HG02885 (cell line): ENCODE measurements around the gene FGF7.
"Not testable (repeated sequence)": the region's sequence is repeated elsewhere in the genome, so short reads cannot be mapped to it uniquely, and the experiment has no call there.

Source experiments
- ATAC-seq: cut with Tn5 transposase; IDR thresholded peaks from one replicate; pipeline ENCODE4 v1.9.1; 2021; ENCODE audit warnings: mild to moderate bottlenecking; ENCODE audit not compliant: unreplicated experiment, poor library complexity

Gene FGF7

GRCh38 chr15:49492151-49492550 lies 69.1 kb downstream of the FGF7 start:
- no peak for ATAC-seq

DNA sequence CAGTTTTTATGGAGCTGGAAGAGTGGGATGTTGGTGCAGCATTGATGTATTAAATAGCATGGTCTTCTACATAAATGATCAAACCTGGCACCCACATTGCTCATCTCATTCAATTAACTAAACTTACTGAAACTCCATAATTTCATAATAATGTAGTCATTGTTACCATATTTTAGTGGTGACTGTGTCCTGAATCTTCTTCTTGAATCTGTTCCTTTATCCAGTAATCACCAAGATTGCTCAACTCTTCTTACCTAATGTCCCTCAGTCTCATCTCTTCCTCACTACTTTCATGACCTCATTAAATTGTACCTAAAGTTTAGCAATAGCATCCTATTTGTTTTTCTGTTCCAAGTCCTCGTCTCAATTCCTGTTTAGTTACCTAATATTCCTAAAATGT lies 69.8 kb downstream of the FGF7 start:
- no peak for ATAC-seq

DNA sequence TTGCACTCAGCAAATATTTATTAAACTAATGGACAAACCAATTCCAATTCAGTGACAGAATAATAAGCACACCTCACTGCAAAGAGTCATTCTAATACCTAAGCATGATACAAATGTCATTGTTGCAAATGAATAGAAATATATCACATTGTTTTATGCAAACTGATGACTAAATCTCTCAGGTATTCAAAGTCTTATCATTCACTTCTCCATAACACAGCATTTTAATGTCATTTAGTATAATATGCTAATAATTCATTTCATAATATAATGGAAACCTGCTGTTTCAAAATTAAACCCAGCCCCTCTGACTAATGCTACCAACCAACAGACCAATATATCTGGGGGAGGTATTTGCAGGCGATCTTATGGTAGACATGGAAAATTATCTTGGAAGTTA lies 71.8 kb downstream of the FGF7 start:
- no peak for ATAC-seq

DNA sequence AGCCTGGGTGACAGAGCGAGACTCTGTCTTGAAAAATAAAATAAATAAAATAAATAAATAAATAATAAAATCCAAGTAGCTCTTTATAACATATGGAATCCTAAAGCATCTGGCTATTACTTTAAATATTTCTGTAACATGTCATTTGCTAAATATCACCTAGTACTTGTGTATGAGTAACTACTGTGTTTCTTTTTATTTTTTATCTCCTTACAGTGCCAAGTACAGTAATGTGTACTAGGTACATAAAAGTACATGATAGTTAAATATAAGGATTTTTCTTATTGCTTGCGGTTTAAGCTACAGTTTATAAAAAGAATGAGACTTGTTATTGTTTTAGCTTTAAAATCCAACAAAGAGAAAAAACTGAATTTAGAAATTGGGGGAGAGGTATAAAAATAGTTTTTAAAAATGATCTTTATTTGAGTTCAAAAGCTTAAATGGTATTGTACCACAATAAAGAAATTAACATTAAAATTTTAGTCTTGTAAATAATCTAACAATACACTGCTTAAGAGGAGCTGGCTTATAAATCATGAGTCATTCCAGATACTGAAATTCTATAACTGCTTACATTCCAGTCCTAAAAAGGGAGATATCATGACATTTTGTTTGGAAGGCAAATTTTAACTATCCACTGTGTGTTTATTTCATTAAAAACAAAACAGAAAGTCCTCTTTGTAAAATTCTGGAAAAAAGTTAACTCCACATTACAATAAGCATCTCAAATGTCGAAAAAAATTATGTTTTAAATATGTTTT lies 73.1 kb downstream of the FGF7 start:
- ATAC-seq: no peak

DNA sequence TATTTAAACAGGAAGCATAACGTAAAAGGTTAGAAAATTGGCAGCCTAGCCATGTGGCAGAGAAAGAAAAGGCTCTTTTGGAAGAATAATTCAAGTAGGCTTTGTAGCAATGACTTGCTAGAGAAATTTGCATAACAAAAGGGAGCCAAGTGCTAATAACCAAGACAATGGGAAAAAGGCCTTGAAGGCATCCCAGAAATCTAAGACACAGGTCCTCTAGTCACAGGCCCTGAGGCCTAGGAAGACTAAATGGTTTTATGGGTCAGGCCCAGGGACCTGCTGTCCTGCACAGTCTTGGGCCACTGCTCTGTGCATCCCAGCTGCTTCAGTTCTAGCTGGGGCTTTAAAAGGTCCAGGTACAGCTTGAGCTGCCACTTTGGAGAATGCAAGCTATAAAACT lies 78.5 kb downstream of the FGF7 start:
- no peak for ATAC-seq

- no peak for ATAC-seq
These were observed 83.3 kb downstream of the FGF7 start for GRCh38 chr15:49506341-49506740.

GRCh38 chr15:49507261-49507660 lies 84.2 kb downstream of the FGF7 start:
- ATAC-seq: no peak

GRCh38 chr15:49512739-49513138 lies 89.7 kb downstream of the FGF7 start:
- not testable (repeated sequence) for ATAC-seq

DNA sequence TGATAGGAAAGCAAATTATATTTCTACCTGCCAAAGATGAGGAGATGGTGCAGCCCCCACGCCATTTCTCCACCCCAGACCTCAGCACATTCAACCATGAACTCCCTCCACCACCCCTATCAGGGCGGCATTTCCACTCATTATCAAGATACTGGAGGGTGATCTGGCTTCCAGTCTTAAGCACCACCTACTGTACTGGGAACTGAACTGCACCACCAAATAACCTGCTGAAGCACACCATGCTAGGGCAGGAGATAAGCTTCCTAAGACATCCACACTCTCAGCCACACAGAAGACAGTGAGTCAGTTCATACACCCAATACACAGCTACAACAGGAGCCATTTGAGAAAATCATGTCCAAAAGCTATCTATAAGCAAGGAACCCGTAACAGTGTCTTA lies 98.8 kb downstream of the FGF7 start:
- no peak for ATAC-seq

DNA sequence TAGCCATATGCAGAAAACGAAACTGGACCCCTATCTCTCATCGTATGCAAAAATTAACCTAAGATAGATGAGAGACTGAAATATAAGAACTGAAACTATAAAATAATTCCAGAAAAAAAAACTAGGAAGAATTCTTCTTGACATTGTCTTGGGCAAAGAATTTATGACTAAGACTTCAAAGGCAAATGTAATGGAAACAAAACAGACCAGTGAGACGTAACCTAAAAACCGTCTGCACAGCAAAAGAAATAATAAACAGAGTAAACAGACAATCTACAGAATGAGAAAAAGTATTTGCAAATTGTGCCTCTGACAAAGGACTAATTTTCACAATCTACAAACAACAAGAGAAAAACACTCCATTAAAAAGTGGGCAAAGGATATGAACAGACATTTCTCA lies 105.2 kb downstream of the FGF7 start:
- ATAC-seq: no peak

DNA sequence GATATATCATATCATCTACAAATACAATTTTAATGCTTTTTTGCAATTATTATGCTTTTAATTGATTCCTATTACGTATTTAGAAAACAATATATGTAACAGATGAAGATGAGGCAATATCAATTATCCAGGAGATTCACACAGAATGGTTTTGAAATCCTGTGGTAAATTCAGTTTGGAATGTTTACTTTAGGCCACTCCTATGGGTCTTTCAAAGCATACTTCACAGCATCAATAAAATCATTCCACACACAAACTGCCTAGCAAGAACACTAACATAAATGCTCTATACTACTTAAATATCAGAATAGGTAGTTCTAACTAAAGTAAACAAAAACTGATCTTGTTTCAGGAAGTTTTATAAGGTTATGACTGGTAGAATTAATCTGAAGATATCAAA lies 107.0 kb downstream of the FGF7 start:
- ATAC-seq: no peak
